WTC11 (cell line): ENCODE measurements around the gene KIRREL2. TPM values are rescaled to one million over a fixed set of nuclear protein-coding genes. Genes with fewer than 3 reads are reported as not detected.
"Not testable (repeated sequence)": the region's sequence is repeated elsewhere in the genome, so short reads cannot be mapped to it uniquely, and the experiment has no call there.

Experiments
- ATAC-seq: fragments of 200-7000 bp; cut with Tn5 transposase; 2 replicates; pipeline ENCODE4 v1.10.0; 2021; ENCODE audit warnings: mild to moderate bottlenecking, moderate library complexity
- CTCF ChIA-PET: fragments of 300-600 bp; sonication (Branson Sonifier 250); formaldehyde crosslinking; loops from one replicate; lab custom pipeline; 2021; ENCODE audit warnings: antibody characterized with exemption; lab: Charles Lee
- POLR2A ChIA-PET: fragments of 350-600 bp; sonication (Branson Sonifier 250); formaldehyde crosslinking; loops from one replicate; lab custom pipeline; 2021; ENCODE audit warnings: antibody characterized with exemption; lab: Charles Lee
- DNase-seq: peaks from one replicate; pipeline ENCODE4 v3.0.0; 2021; ENCODE audit warnings: low spot score
- H3K27ac Mint-ChIP-seq: 2 replicates; pipeline ENCODE4 v1.8.0; 2021; ENCODE audit warnings: mixed read lengths
- H3K27me3 Mint-ChIP-seq: 2 replicates; pipeline ENCODE4 v1.8.0; 2021; ENCODE audit warnings: low read depth, mild to moderate bottlenecking, moderate library complexity, mixed read lengths
- H3K36me3 Mint-ChIP-seq: 2 replicates; pipeline ENCODE4 v1.8.0; 2021; ENCODE audit warnings: mixed read lengths
- H3K4me1 Mint-ChIP-seq: 2 replicates; pipeline ENCODE4 v1.8.0; 2022; ENCODE audit warnings: mixed read lengths
- H3K4me3 Mint-ChIP-seq: 2 replicates; pipeline ENCODE4 v1.8.0; 2021; ENCODE audit warnings: mild to moderate bottlenecking, moderate library complexity, mixed read lengths
- H3K9me3 Mint-ChIP-seq: 2 replicates; pipeline ENCODE4 v1.8.0; 2021; ENCODE audit warnings: mixed read lengths
- ATF2 ChIP-seq: sonication (generic); formaldehyde crosslinking; IDR thresholded peaks from 2 replicates; pipeline ENCODE4 v1.8.1; 2022; ENCODE audit warnings: low read depth, missing genetic modification reagents, borderline replicate concordance
- IRF2 ChIP-seq: sonication (generic); formaldehyde crosslinking; IDR thresholded peaks from 2 replicates; pipeline ENCODE4 v1.8.0; 2022; ENCODE audit warnings: low read depth, missing genetic modification reagents, borderline replicate concordance
- NR2C2 ChIP-seq: sonication (generic); formaldehyde crosslinking; IDR thresholded peaks from 2 replicates; pipeline ENCODE4 v1.8.0; 2022; ENCODE audit warnings: mild to moderate bottlenecking, missing genetic modification reagents
- PRDM15 ChIP-seq: sonication (generic); formaldehyde crosslinking; IDR thresholded peaks from 2 replicates; pipeline ENCODE4 v1.8.0; 2022; ENCODE audit warnings: missing genetic modification reagents
- RELA ChIP-seq: sonication (generic); formaldehyde crosslinking; IDR thresholded peaks from 2 replicates; pipeline ENCODE4 v1.8.1; 2022; ENCODE audit warnings: missing genetic modification reagents, mild to moderate bottlenecking, borderline replicate concordance
- USF1 ChIP-seq: sonication (generic); formaldehyde crosslinking; IDR thresholded peaks from 2 replicates; pipeline ENCODE4 v1.8.0; 2022; ENCODE audit warnings: mild to moderate bottlenecking, missing genetic modification reagents
- USF2 ChIP-seq: sonication (generic); formaldehyde crosslinking; IDR thresholded peaks from 2 replicates; pipeline ENCODE4 v1.8.1; 2023; ENCODE audit warnings: mild to moderate bottlenecking, missing genetic modification reagents, moderate library complexity
- ZNF219 ChIP-seq: sonication (generic); formaldehyde crosslinking; IDR thresholded peaks from 2 replicates; pipeline ENCODE4 v1.8.0; 2023; ENCODE audit warnings: missing genetic modification reagents, mild to moderate bottlenecking, borderline replicate concordance
- ZNF281 ChIP-seq: sonication (generic); formaldehyde crosslinking; IDR thresholded peaks from 2 replicates; pipeline ENCODE4 v1.8.0; 2023; ENCODE audit warnings: mild to moderate bottlenecking, missing genetic modification reagents
- ZNF396 ChIP-seq: fragments of 250-450 bp; sonication (Bioruptor Pico); IDR thresholded peaks from 2 replicates; pipeline ENCODE4 v1.8.0; 2021; ENCODE audit warnings: mild to moderate bottlenecking, moderate library complexity, borderline replicate concordance
- total RNA-seq: library from RNA; stranded (reverse); gene quantifications from 3 replicates; pipeline ENCODE4 v1.2.3, GENCODE V29; 2021

KIRREL2 gene
- total RNA-seq, 1 experiment from 2014 or later, result 4.7 TPM

- no peak for TF ChIP-seq ZNF396 (CRISPR knock-in tag)
- Mint-ChIP-seq H3K36me3 (no peaks in the 10 kb centered on the region), H3K4me1 (peaks cover 5% of the 10 kb centered on the region; the same call in 1 of the 2 replicates), H3K4me3 (no peak overlapping the region), H3K27me3 (peaks cover 45% of the 10 kb centered on the region), H3K9me3 (no peaks in the 10 kb centered on the region), H3K27ac (no peak overlapping the region)
- ATAC-seq, result no peak
- ChIA-PET CTCF (no interaction called here), POLR2A (no interaction called here)
- DNase-seq, result no peak
These were observed 24.7 kb upstream of the KIRREL2 start for GRCh38 chr19:35832054-35832453.

GRCh38 chr19:35833972-35834371 is 22.7 kb upstream of the KIRREL2 start:
- Mint-ChIP-seq H3K4me3 (no peak overlapping the region), H3K4me1 (peaks cover 5% of the 10 kb centered on the region; the same call in 1 of the 2 replicates), H3K9me3 (peaks cover 2% of the 10 kb centered on the region; the same call in 1 of the 2 replicates), H3K27ac (no peak overlapping the region), H3K27me3 (peaks cover 49% of the 10 kb centered on the region), H3K36me3 (no peaks in the 10 kb centered on the region)
- TF ChIP-seq NR2C2, result no peak
- TF ChIP-seq USF2 (CRISPR knock-in tag), result peak; percentile 78
- TF ChIP-seq USF1 (CRISPR knock-in tag), result peak; percentile 69
- ATAC-seq (no peak), DNase-seq (no peak)
- POLR2A ChIA-PET, result no interaction called here
- CTCF ChIA-PET, result interaction anchor here (0.5 to 1.7 kb wide), 7 partner anchors 12 to 277 kb away, joined by 3 to 6 read pairs (median 4); no protein-coding TSS in a partner anchor

GRCh38 chr19:35836096-35836495 is 20.6 kb upstream of the KIRREL2 start:
- H3K27ac Mint-ChIP-seq, H3K36me3 Mint-ChIP-seq, H3K4me1 Mint-ChIP-seq, H3K4me3 Mint-ChIP-seq, H3K9me3 Mint-ChIP-seq, POLR2A ChIA-PET, DNase-seq, ATAC-seq: not testable (repeated sequence)
- peaks cover 42% of the 10 kb centered on the region for H3K27me3 Mint-ChIP-seq
- CTCF ChIA-PET, result interaction anchor here (1.0 to 1.4 kb wide), 2 partner anchors 15 to 25 kb away, joined by 4 to 5 read pairs; no protein-coding TSS in a partner anchor

GRCh38 chr19:35841961-35842595 is 14.6 kb upstream of the KIRREL2 start:
- no peaks in the 10 kb centered on the region for H3K36me3 Mint-ChIP-seq
- CTCF ChIA-PET, result no interaction called here
- POLR2A ChIA-PET, result no interaction called here
- no peak for TF ChIP-seq ZNF281 (CRISPR knock-in tag)
- no peak for TF ChIP-seq ATF2 (CRISPR knock-in tag)
- TF ChIP-seq IRF2, result no peak
- no peak for TF ChIP-seq ZNF396 (CRISPR knock-in tag)
- TF ChIP-seq RELA (CRISPR knock-in tag), result no peak
- TF ChIP-seq PRDM15 (CRISPR knock-in tag), result no peak
- no peak for TF ChIP-seq ZNF219 (CRISPR knock-in tag)
- peaks cover 8% of the 10 kb centered on the region for H3K9me3 Mint-ChIP-seq
- H3K27me3 Mint-ChIP-seq, result peaks cover 74% of the 10 kb centered on the region
- no peak overlapping the region for H3K27ac Mint-ChIP-seq
- H3K4me3 Mint-ChIP-seq, result no peak overlapping the region
- peaks cover 22% of the 10 kb centered on the region for H3K4me1 Mint-ChIP-seq
- DNase-seq (no peak), ATAC-seq (no peak)
